Kidney epithelial cell (primary cell): ENCODE data around the gene OPA1. TPM values are rescaled to one million over a fixed set of nuclear protein-coding genes. Genes with fewer than 3 reads are reported as not detected.
A peak's percentile ranks its signal among the peaks of the same experiment; 100 is the strongest.

ENCODE experiments used
- DNase-seq: peaks from one replicate; pipeline ENCODE4 v3.0.0-alpha.2; 2010; ENCODE audit warnings: low read depth
- H3K27me3 ChIP-seq: 2 replicates; pipeline ENCODE4 v1.6.0; 2011; ENCODE audit warnings: low read length; ENCODE audit not compliant: control insufficient read depth, insufficient read depth
- H3K36me3 ChIP-seq: 2 replicates; pipeline ENCODE4 v1.5.1; 2011; ENCODE audit warnings: low read length; ENCODE audit not compliant: control insufficient read depth, insufficient read depth
- H3K4me3 ChIP-seq: 2 replicates; pipeline ENCODE4 v1.5.1; 2011; ENCODE audit warnings: low read depth, mild to moderate bottlenecking, control low read depth, low read length
- total RNA-seq: library from RNA; depleted of rRNA; stranded (reverse); fragments of >200 nt; gene quantifications from 2 replicates; pipeline ENCODE4 v1.2.3, GENCODE V29; 2015
- TF ChIP-seq, protein P1 (sequence below): IDR thresholded peaks from 2 replicates; pipeline ENCODE4 v1.5.1; 2011; ENCODE audit warnings: mild to moderate bottlenecking, moderate library complexity, low read length, control low read depth, inconsistent platforms; ENCODE audit not compliant: insufficient read depth, poor library complexity, severe bottlenecking

The OPA1 gene
- total RNA-seq, 1 donor from 2014 or later = 60.6 TPM

DNA sequence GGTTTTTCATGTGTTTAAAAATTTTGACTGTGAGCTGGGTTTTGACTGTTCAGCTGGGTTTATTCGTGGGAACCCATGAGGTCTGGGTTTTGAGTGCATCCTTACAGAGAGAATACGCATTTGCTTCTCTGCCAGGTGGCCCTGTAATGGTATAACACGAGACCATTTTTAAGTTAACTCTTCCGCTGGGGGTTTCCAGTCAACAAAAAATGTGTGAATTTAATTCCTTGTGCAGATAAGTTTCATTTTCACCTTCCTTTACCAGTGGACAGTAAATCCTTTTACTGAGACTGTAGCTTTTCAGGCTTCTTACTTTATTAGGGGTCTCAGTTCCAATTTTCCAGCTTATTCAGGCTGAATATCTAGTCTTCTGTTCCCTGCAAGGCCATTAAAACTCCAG is 149.6 kb downstream of the OPA1 start:
- Histone ChIP-seq H3K36me3 (no peaks in the 10 kb centered on the region), H3K27me3 (no peaks in the 10 kb centered on the region), H3K4me3 (no peak overlapping the region)
- DNase-seq = no peak
- TF ChIP-seq, protein P1, sequence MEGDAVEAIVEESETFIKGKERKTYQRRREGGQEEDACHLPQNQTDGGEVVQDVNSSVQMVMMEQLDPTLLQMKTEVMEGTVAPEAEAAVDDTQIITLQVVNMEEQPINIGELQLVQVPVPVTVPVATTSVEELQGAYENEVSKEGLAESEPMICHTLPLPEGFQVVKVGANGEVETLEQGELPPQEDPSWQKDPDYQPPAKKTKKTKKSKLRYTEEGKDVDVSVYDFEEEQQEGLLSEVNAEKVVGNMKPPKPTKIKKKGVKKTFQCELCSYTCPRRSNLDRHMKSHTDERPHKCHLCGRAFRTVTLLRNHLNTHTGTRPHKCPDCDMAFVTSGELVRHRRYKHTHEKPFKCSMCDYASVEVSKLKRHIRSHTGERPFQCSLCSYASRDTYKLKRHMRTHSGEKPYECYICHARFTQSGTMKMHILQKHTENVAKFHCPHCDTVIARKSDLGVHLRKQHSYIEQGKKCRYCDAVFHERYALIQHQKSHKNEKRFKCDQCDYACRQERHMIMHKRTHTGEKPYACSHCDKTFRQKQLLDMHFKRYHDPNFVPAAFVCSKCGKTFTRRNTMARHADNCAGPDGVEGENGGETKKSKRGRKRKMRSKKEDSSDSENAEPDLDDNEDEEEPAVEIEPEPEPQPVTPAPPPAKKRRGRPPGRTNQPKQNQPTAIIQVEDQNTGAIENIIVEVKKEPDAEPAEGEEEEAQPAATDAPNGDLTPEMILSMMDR = no peak

DNA sequence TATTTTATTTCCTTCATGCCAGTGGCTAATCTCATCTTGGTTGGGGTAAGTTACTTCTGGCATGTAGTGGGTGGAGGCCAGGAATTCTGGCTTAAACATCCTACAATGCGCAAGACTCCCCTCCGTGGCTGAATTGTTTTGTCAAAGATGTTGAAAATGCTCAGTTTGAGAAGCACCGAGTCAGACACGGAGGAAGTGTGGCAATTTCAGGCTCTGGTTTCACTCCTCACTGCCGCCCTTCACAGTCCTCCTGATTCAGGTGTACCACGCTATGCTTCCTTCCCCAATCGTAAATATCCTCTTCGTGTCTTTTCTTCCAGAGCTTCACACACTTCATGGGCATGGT is 150.7 kb downstream of the OPA1 start:
- no peak overlapping the region for H3K4me3 ChIP-seq
- no peaks in the 10 kb centered on the region for H3K36me3 ChIP-seq
- TF ChIP-seq, protein P1 = no peak
- DNase-seq = no peak
- H3K27me3 ChIP-seq = no peaks in the 10 kb centered on the region

DNA sequence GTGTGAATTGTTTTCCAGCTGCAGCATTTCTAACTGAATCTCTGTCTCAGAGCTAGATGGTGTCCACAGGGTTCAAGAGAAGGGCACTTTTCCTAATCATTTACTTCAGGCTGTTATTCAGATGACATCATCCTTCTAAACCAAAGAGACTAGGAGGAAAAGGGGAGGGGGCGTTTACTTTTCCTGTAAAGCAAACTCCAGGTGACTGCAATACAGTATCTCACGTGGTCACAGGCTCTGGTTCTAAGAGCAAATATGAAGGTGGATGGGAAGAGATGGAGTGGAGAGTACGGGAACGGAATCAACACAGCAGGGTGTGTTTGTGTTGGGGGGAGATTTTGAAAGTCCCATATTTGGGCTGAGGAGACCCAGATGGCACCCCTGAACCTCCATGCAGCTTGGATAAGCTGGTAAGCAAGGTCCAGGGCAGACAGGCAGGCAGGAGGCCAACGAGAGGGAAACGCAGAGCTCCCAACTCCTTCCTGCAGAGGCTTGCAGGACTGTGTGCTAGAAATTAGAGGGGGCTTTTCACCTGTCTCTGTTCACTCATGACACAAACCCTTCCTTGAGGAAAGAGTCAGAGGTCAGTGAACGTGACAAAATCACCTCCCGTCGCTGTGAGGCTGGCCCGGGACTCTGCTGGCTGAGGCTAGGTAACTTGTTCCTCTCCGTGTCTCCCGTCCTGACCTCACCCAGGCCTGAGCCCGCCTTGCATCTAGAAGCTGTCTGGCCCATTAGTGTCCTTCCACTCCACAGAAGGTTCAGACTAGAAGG is 151.2 kb downstream of the OPA1 start:
- TF ChIP-seq, protein P1 = no peak
- DNase-seq = peak; percentile 91
- H3K4me3 ChIP-seq = no peak overlapping the region
- no peaks in the 10 kb centered on the region for H3K27me3 ChIP-seq
- H3K36me3 ChIP-seq = no peaks in the 10 kb centered on the region

DNA sequence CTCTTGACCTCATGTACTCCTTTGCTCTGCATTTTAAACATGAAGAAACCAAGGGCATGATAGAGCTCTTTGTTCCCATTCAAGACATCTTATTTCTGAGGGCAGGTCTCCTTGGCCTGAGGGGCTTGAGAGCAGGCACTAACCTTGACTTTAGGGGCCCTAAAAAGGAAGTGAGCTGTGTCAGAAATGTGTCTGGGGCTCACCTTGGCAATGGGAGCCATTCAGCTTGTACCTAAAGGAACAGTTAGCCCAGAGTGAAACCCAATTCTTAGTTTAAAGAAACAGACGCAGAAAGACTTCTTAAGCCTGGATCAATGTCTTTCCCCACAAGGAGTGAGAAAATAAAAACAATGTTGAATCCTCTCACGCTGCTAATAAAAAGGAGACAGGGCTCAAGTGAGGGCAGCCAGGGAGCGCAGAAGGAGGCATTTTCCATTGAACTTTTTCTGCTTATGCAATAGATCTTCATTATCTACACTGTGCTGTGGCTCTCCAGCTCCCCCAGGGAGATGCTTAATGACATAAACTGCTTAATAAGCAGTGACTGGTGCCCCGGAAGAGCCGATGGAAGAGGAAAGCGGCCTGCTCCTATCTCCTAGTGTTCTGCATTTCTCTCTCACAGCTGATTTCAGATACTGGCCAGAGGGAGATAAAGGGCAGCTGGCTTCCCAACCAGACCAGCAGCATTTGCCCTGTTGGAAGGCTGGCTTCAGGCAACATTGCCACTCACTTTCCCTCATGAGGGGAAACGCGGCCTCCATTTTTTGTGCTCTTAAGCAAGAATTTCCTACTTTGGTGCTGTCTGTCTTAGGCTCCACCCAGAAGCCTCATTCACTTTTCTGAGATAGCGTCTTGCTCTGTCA is 152.0 kb downstream of the OPA1 start:
- Histone ChIP-seq H3K27me3 (no peaks in the 10 kb centered on the region), H3K4me3 (no peak overlapping the region), H3K36me3 (no peaks in the 10 kb centered on the region)
- TF ChIP-seq, protein P1 = no peak
- no peak for DNase-seq

DNA sequence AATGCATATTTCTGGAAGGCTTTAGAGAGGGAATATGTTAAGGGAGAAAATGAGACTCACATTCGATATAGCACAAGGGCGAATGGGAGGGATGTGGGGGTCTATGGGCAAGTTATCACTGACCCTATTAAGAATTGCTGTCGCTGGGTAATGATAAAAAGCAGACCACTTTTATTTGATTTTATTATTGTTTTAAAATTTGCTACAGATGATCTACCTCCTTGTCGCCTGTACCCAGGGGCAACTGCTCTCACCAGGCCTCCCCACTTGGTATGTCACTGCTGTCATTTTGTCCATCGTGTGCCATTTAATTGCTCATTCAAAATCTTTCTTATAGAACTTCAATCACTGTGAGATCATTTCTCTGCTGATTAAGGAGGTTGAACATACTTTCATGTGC is 153.8 kb downstream of the OPA1 start:
- no peak for DNase-seq

More for the DNA sequence above, 153.8 kb downstream of the OPA1 start:
- Histone ChIP-seq H3K27me3 (no peaks in the 10 kb centered on the region), H3K36me3 (no peaks in the 10 kb centered on the region), H3K4me3 (no peak overlapping the region)
- TF ChIP-seq, protein P1 = no peak

Other genes with a start within 250 kb of the OPA1 start
- not detected in 2 replicates for gene ATP13A5, start 214.5 kb upstream of the OPA1 start, total RNA-seq
- 0.42 and 1.6 TPM in 2 replicates for gene ATP13A4, start 38.3 kb upstream of the OPA1 start, total RNA-seq